CD4-positive, alpha-beta T cell (primary cell): ENCODE measurements around the gene RIMS3. TPM values are rescaled to one million over a fixed set of nuclear protein-coding genes. Genes with fewer than 3 reads are reported as not detected.

Source experiments
- ATAC-seq: fragments of 200-7000 bp; cut with Tn5 transposase; one replicate; pipeline ENCODE4 v1.10.0; 2022; ENCODE audit warnings: mild to moderate bottlenecking; ENCODE audit not compliant: poor library complexity
- CTCF ChIA-PET: fragments of 350-600 bp; sonication (Branson Sonifier 250); formaldehyde crosslinking; loops from one replicate; lab custom pipeline; 2021; ENCODE audit warnings: antibody characterized with exemption, inconsistent platforms; lab: Charles Lee
- POLR2A ChIA-PET: fragments of 350-600 bp; sonication (Branson Sonifier 250); formaldehyde crosslinking; loops from one replicate; lab custom pipeline; 2021; ENCODE audit warnings: antibody characterized with exemption, inconsistent platforms; lab: Charles Lee
- DNase-seq, 14 experiments: peaks; one replicate each; pipeline ENCODE4 v3.0.0-alpha.2; 2013 to 2020; ENCODE audit warnings: mixed read lengths in 2 of 14
- H3K27ac ChIP-seq, 2 donors: one replicate each; pipeline versions ENCODE4 v1.5.1 to v1.7.0; 2013; ENCODE audit warnings: low read length in 2 of 2, low read depth in 1 of 2, mild to moderate bottlenecking in 1 of 2
- H3K27me3 ChIP-seq, 2 experiments: 1 replicate in 1 of 2; 2 replicates in 1 of 2; pipeline versions ENCODE4 v1.6.1 to v1.7.0; 2013; ENCODE audit warnings: low read length in 2 of 2, control low read depth in 1 of 2, mild to moderate bottlenecking in 1 of 2, moderate library complexity in 1 of 2; ENCODE audit not compliant: insufficient read depth in 2 of 2, control insufficient read depth in 1 of 2
- H3K36me3 ChIP-seq: one replicate; pipeline ENCODE4 v1.6.1; 2013; ENCODE audit warnings: low read length, control low read depth; ENCODE audit not compliant: insufficient read depth
- H3K4me1 ChIP-seq: one replicate; pipeline ENCODE4 v1.6.1; 2013; ENCODE audit warnings: low read length, control low read depth; ENCODE audit not compliant: insufficient read depth
- H3K4me3 ChIP-seq: one replicate; pipeline ENCODE4 v1.5.1; 2013; ENCODE audit warnings: mild to moderate bottlenecking, low read length, moderate library complexity
- H3K9me3 ChIP-seq, 2 experiments: 1 replicate in 1 of 2; 2 replicates in 1 of 2; pipeline versions ENCODE4 v1.6.1 to v1.7.0; 2013; ENCODE audit warnings: low read length in 2 of 2, mild to moderate bottlenecking in 2 of 2, control low read depth in 1 of 2, moderate library complexity in 1 of 2; ENCODE audit not compliant: control insufficient read depth in 1 of 2, insufficient read depth in 1 of 2
- H3K27ac Mint-ChIP-seq: one replicate; pipeline ENCODE4 v1.8.0; 2020; ENCODE audit warnings: mixed read lengths
- H3K27me3 Mint-ChIP-seq: one replicate; pipeline ENCODE4 v1.8.0; 2021; ENCODE audit warnings: mixed read lengths
- H3K36me3 Mint-ChIP-seq: one replicate; pipeline ENCODE4 v1.8.0; 2021; ENCODE audit warnings: low read depth, mixed read lengths
- H3K4me1 Mint-ChIP-seq: one replicate; pipeline ENCODE4 v1.8.0; 2021; ENCODE audit warnings: low read depth, mixed read lengths
- H3K4me3 Mint-ChIP-seq: one replicate; pipeline ENCODE4 v1.8.0; 2020; ENCODE audit warnings: mild to moderate bottlenecking, mixed read lengths
- H3K9me3 Mint-ChIP-seq: one replicate; pipeline ENCODE4 v1.8.0; 2020; ENCODE audit warnings: mixed read lengths
- CTCF ChIP-seq: fragments of 200-600 bp; IDR thresholded peaks from one replicate; pipeline ENCODE4 v1.8.0; 2022; ENCODE audit warnings: antibody characterized with exemption, mild to moderate bottlenecking
- intact Hi-C, 2 experiments: fragments of 100-400 bp; cut with DNase I in 1 of 2; cut with micrococcal nuclease in 1 of 2; formaldehyde crosslinking; loops; one replicate each; pipeline versions ENCODE4 v1.15.1 to v1.9.0; 2023 to 2025; cut with DNase I, micrococcal nuclease
- total RNA-seq, 174 experiments: library from RNA in 2 of 174; stranded (reverse) in 2 of 174; gene quantifications; one replicate each; pipeline ENCODE4 v1.2.3 and lab custom pipeline; 2021 to 2026

RIMS3 gene
- total RNA-seq, 2 experiments from 2014 or later: 0.99 to 1.1 TPM

GRCh38 chr1:40711465-40712404 is 46.3 kb upstream of the RIMS3 start:
- ChIA-PET CTCF (interaction anchor here (0.6 to 1.6 kb wide), 2 partner anchors 9 to 62 kb away, joined by 3 to 4 read pairs; no protein-coding TSS in a partner anchor), POLR2A (interaction anchor here (15.8 kb wide), 1 partner anchor 20 kb away, joined by 174 read pairs; the partner anchor contains the start of gene NFYC)
- Mint-ChIP-seq H3K27me3 (no peaks in the 10 kb centered on the region), H3K27ac (peak overlapping the region; percentile 87), H3K36me3 (peaks cover 17% of the 10 kb centered on the region), H3K4me1 (peaks cover 75% of the 10 kb centered on the region), H3K4me3 (peak overlapping the region; percentile 28), H3K9me3 (no peaks in the 10 kb centered on the region)
- Histone ChIP-seq H3K27me3 (no peaks in the 10 kb centered on the region), H3K36me3 (peaks cover 7% of the 10 kb centered on the region), H3K27ac (peak overlapping the region in 1 of 2 donors; percentile 39), H3K4me3 (no peak overlapping the region), H3K9me3 (no peaks in the 10 kb centered on the region), H3K4me1 (peaks cover 35% of the 10 kb centered on the region)
- intact Hi-C loops: no loop called here
- ATAC-seq (no peak), DNase-seq (no peak)
- TF ChIP-seq CTCF: no peak

GRCh38 chr1:40710581-40711315 is 45.3 kb upstream of the RIMS3 start:
- no peaks in the 10 kb centered on the region for H3K9me3 ChIP-seq
- peak overlapping the region; percentile 87 for H3K27ac Mint-ChIP-seq
- H3K36me3 ChIP-seq: peaks cover 7% of the 10 kb centered on the region
- peaks cover 17% of the 10 kb centered on the region for H3K36me3 Mint-ChIP-seq
- peak overlapping the region; percentile 93 for H3K4me3 Mint-ChIP-seq
- DNase-seq (no peak), ATAC-seq (no peak)
- intact Hi-C loops: no loop called here
- no peak overlapping the region for H3K27ac ChIP-seq
- no peak overlapping the region for H3K4me3 ChIP-seq
- TF ChIP-seq CTCF: no peak
- H3K9me3 Mint-ChIP-seq: no peaks in the 10 kb centered on the region
- no peaks in the 10 kb centered on the region for H3K27me3 Mint-ChIP-seq
- H3K4me1 Mint-ChIP-seq: peaks cover 73% of the 10 kb centered on the region
- H3K27me3 ChIP-seq: no peaks in the 10 kb centered on the region
- POLR2A ChIA-PET: interaction anchor here (1.4 to 15.8 kb wide), 2 partner anchors 9 to 19 kb away, joined by 3 to 174 read pairs; partner anchors contain the start of gene NFYC
- CTCF ChIA-PET: interaction anchor here (0.6 to 1.6 kb wide), 2 partner anchors 8 to 63 kb away, joined by 3 to 4 read pairs; no protein-coding TSS in a partner anchor
- H3K4me1 ChIP-seq: peaks cover 35% of the 10 kb centered on the region

- H3K4me3 ChIP-seq: peak overlapping the region; percentile 57
Measured at GRCh38 chr1:40709802-40710278, 44.4 kb upstream of the RIMS3 start.

More at GRCh38 chr1:40709802-40710278, 44.4 kb upstream of the RIMS3 start:
- H3K27ac ChIP-seq: peak overlapping the region; percentile 56 to 66
- H3K36me3 ChIP-seq: peaks cover 7% of the 10 kb centered on the region
- peak overlapping the region; percentile 93 for H3K4me3 Mint-ChIP-seq
- ChIA-PET POLR2A (interaction anchor here (1.4 to 15.8 kb wide), 2 partner anchors 10 to 19 kb away, joined by 3 to 174 read pairs; partner anchors contain the start of gene NFYC), CTCF (interaction anchor here (0.5 to 3.2 kb wide), 3 partner anchors 16 to 1659 kb away, joined by 3 to 9 read pairs (median 3); no protein-coding TSS in a partner anchor)
- H3K27me3 Mint-ChIP-seq: no peaks in the 10 kb centered on the region
- H3K27ac Mint-ChIP-seq: peak overlapping the region; percentile 87
- DNase-seq: no peak
- no peak for TF ChIP-seq CTCF
- ATAC-seq: no peak
- peaks cover 73% of the 10 kb centered on the region for H3K4me1 Mint-ChIP-seq
- no peaks in the 10 kb centered on the region for H3K9me3 ChIP-seq
- no peaks in the 10 kb centered on the region for H3K27me3 ChIP-seq
- peaks cover 35% of the 10 kb centered on the region for H3K4me1 ChIP-seq
- no peaks in the 10 kb centered on the region for H3K9me3 Mint-ChIP-seq
- intact Hi-C loops: loop anchor here (1.0 kb wide), 1 partner anchor 19 kb away; the partner anchor contains the start of gene NFYC (in 2 of the 2)
- peaks cover 17% of the 10 kb centered on the region for H3K36me3 Mint-ChIP-seq
